HepG2 (cell line): ENCODE results near the gene PDE3A. TPM values are rescaled to one million over a fixed set of nuclear protein-coding genes. Genes with fewer than 3 reads are reported as not detected.
A peak's percentile ranks its signal among the peaks of the same experiment; 100 is the strongest.

ENCODE experiments used
- ATAC-seq: fragments of 200-7000 bp; cut with Tn5 transposase; 3 replicates; pipeline ENCODE4 v1.9.1; 2020; ENCODE audit warnings: mild to moderate bottlenecking, moderate library complexity
- BruUV-seq: library from RNA; stranded (reverse); fragments of 400-500 nt; replicated peaks from 2 replicates; lab custom pipeline; 2021; lab: Mats Ljungman, UMichigan
- CTCF ChIA-PET: fragments of 300-600 bp; formaldehyde crosslinking; extraction: SDS; loops from one replicate; lab custom pipeline; 2021; ENCODE audit warnings: low total read pairs, inconsistent platforms, low intra/inter-chr PET ratio; lab: Yijun Ruan, JAX
- POLR2A ChIA-PET: fragments of 350-600 bp; sonication (Branson Sonifier 250); formaldehyde crosslinking; loops from one replicate; lab custom pipeline; 2020; ENCODE audit warnings: antibody characterized with exemption, inconsistent platforms; lab: Yijun Ruan, JAX
- DNase-seq: peaks from one replicate; pipeline ENCODE4 v3.0.0-alpha.2; 2015; ENCODE audit warnings: low spot score
- FAIRE-seq: peaks from 3 replicates; lab custom pipeline; 2011; peaks lifted over from hg19 to GRCh38; lab: Jason Lieb, UNC
- H2AFZ ChIP-seq: one replicate; pipeline ENCODE4 v1.6.1; 2011; ENCODE audit warnings: low read length, inconsistent platforms
- H3K27ac ChIP-seq: fragments of 300-600 bp; 3 replicates; pipeline ENCODE4 v1.8.0; 2011; ENCODE audit warnings: mixed run types, mild to moderate bottlenecking, mixed read lengths, low read length, inconsistent platforms; ENCODE audit not compliant: insufficient read depth; ENCODE audit errors: extremely low read length
- H3K27me3 ChIP-seq, 2 experiments: fragments of 200-600 bp in 1 of 2; 2 replicates in 1 of 2; 3 replicates in 1 of 2; pipeline versions ENCODE4 v1.6.0 to v1.8.0; 2011; ENCODE audit warnings: low read length in 2 of 2, mild to moderate bottlenecking in 2 of 2, moderate library complexity in 2 of 2, inconsistent platforms in 1 of 2; ENCODE audit not compliant: insufficient read depth in 2 of 2, control insufficient read depth in 1 of 2
- H3K36me3 ChIP-seq, 2 experiments: fragments of 200-600 bp in 1 of 2; replicated peaks in 1 of 2; 2 replicates in 1 of 2; 3 replicates in 1 of 2; pipeline versions ENCODE4 v1.5.1 to v1.8.0; 2011; ENCODE audit warnings: low read length in 2 of 2, inconsistent platforms in 1 of 2; ENCODE audit not compliant: insufficient read depth in 2 of 2, control insufficient read depth in 1 of 2
- H3K4me1 ChIP-seq: 2 replicates; pipeline ENCODE4 v1.5.1; 2012; ENCODE audit warnings: low read length, inconsistent platforms; ENCODE audit not compliant: insufficient read depth
- H3K4me2 ChIP-seq: 2 replicates; pipeline ENCODE4 v1.6.0; 2011; ENCODE audit warnings: low read depth, low read length, inconsistent platforms
- H3K4me3 ChIP-seq, 3 experiments: fragments of 200-600 bp in 1 of 3; sonication (generic), shearing (Covaris generic) in 1 of 3; replicated peaks in 1 of 3; 2 replicates each; pipeline ENCODE4 v1.5.1; 2011 to 2016; ENCODE audit warnings: low read length in 3 of 3, inconsistent platforms in 2 of 3, low read depth in 2 of 3, mild to moderate bottlenecking in 2 of 3, control low read depth in 1 of 3, mixed read lengths in 1 of 3; ENCODE audit not compliant: insufficient read depth in 1 of 3
- H3K79me2 ChIP-seq: one replicate; pipeline ENCODE4 v1.6.1; 2011; ENCODE audit warnings: low read length, inconsistent platforms; ENCODE audit not compliant: insufficient read depth
- H3K9ac ChIP-seq: 2 replicates; pipeline ENCODE4 v1.6.0; 2011; ENCODE audit warnings: mild to moderate bottlenecking, low read depth, low read length, inconsistent platforms; ENCODE audit not compliant: insufficient read depth
- H3K9me3 ChIP-seq: 2 replicates; pipeline ENCODE4 v1.5.1; 2012; ENCODE audit warnings: mild to moderate bottlenecking, low read length
- H4K20me1 ChIP-seq: 2 replicates; pipeline ENCODE4 v1.6.0; 2011; ENCODE audit warnings: inconsistent platforms, mild to moderate bottlenecking, low read length, moderate library complexity; ENCODE audit not compliant: insufficient read depth
- ASH2L ChIP-seq: fragments of 300-600, 200-600 bp; sonication (generic); IDR thresholded peaks from 2 replicates; pipeline ENCODE4 v1.7.0; 2017; ENCODE audit warnings: low read depth, mild to moderate bottlenecking, moderate library complexity, mixed read lengths, low read length; ENCODE audit not compliant: insufficient read length
- CCDC6 ChIP-seq: sonication (generic); formaldehyde crosslinking; IDR thresholded peaks from 2 replicates; pipeline ENCODE4 v1.8.1; 2022; ENCODE audit warnings: mild to moderate bottlenecking, missing genetic modification reagents, moderate library complexity
- KDM3A ChIP-seq: IDR thresholded peaks from 2 replicates; pipeline ENCODE4 v1.6.1; 2018; ENCODE audit warnings: low read depth, missing compliant biosample characterization
- MEIS2 ChIP-seq: sonication (generic); formaldehyde crosslinking; IDR thresholded peaks from 2 replicates; pipeline ENCODE4 v1.9.0; 2021; ENCODE audit warnings: mild to moderate bottlenecking, missing genetic modification reagents
- SALL1 ChIP-seq: sonication (generic); formaldehyde crosslinking; IDR thresholded peaks from 2 replicates; pipeline ENCODE4 v1.8.0; 2022; ENCODE audit warnings: mild to moderate bottlenecking, missing genetic modification reagents
- ZBTB7A ChIP-seq: sonication (generic); formaldehyde crosslinking; IDR thresholded peaks from 2 replicates; pipeline ENCODE4 v1.8.0; 2022; ENCODE audit warnings: mild to moderate bottlenecking, missing genetic modification reagents
- ZIK1 ChIP-seq: sonication (generic); formaldehyde crosslinking; IDR thresholded peaks from 2 replicates; pipeline ENCODE4 v1.5.0; 2020; ENCODE audit warnings: mild to moderate bottlenecking, low read depth, missing genetic modification reagents, borderline replicate concordance
- ZKSCAN8 ChIP-seq: IDR thresholded peaks from 2 replicates; pipeline ENCODE4 v1.6.1; 2016; ENCODE audit warnings: borderline replicate concordance, missing genetic modification reagents, missing compliant biosample characterization
- ZMYM2 ChIP-seq: sonication (generic); formaldehyde crosslinking; IDR thresholded peaks from 2 replicates; pipeline ENCODE4 v1.8.0; 2022; ENCODE audit warnings: mild to moderate bottlenecking, missing genetic modification reagents
- ZNF124 ChIP-seq: sonication (generic); formaldehyde crosslinking; IDR thresholded peaks from 2 replicates; pipeline ENCODE4 v1.4.0; 2020; ENCODE audit warnings: missing genetic modification reagents
- ZNF335 ChIP-seq: sonication (generic); formaldehyde crosslinking; IDR thresholded peaks from 2 replicates; pipeline ENCODE4 v1.4.0; 2020; ENCODE audit warnings: missing genetic modification reagents
- ZNF468 ChIP-seq: sonication (generic); formaldehyde crosslinking; IDR thresholded peaks from 2 replicates; pipeline ENCODE4 v1.8.0; 2022; ENCODE audit warnings: mild to moderate bottlenecking, moderate library complexity, missing genetic modification reagents
- ZNF839 ChIP-seq: sonication (generic); formaldehyde crosslinking; IDR thresholded peaks from 2 replicates; pipeline ENCODE4 v1.4.0; 2020; ENCODE audit warnings: missing genetic modification reagents, mild to moderate bottlenecking, borderline replicate concordance
- ZSCAN29 ChIP-seq: sonication (generic); formaldehyde crosslinking; conservative IDR thresholded peaks from 2 replicates; pipeline ENCODE4 v1.4.0; 2020; ENCODE audit warnings: mild to moderate bottlenecking, missing genetic modification reagents
- WGBS: methylation state at CpG from one replicate; pipeline ENCODE4 v1.1.6; 2017; ENCODE audit warnings: low lambda C conversion rate; 5-methylcytosine and 5-hydroxymethylcytosine counted together
- in situ Hi-C: cut with HindIII; loops from 2 replicates; pipeline ENCODE4 v1.10.0; 2017; ENCODE audit warnings: low pct_unique_long_range_greater_than_20kb; ENCODE audit not compliant: extremely low pct_ligation_motif_present
- intact Hi-C: fragments of 100-400 bp; cut with micrococcal nuclease; formaldehyde crosslinking; loops from one replicate; pipeline ENCODE4 v1.10.0; 2022; ENCODE audit not compliant: unreplicated experiment
- polyA plus RNA-seq, 8 experiments: library from polyadenylated mRNA; depleted of rRNA in 3 of 8; stranded (reverse) in 7 of 8; unstranded in 1 of 8; fragments of >200 nt; fragmentation: Illumina TruSeq in 4 of 8; extraction: Trizol in 4 of 8; gene quantifications; 2 replicates each; pipeline versions ENCODE4 v1.2.1 to v1.2.3, GENCODE V29; 2011 to 2016; ENCODE audit warnings: low read depth in 4 of 8, missing spikeins in 1 of 8, mixed read lengths in 1 of 8; ENCODE audit not compliant: insufficient read depth in 1 of 8
- total RNA-seq, 5 experiments: library from RNA; depleted of rRNA; stranded (reverse); fragments of >200 nt; fragmentation: Illumina TruSeq; extraction: Trizol; gene quantifications; 2 replicates each; pipeline ENCODE4 v1.2.3, GENCODE V29; 2016; ENCODE audit warnings: low read depth in 1 of 5
- TF ChIP-seq, protein P1 (sequence below): sonication (generic); formaldehyde crosslinking; IDR thresholded peaks from 2 replicates; pipeline ENCODE4 v1.5.1; 2020; ENCODE audit warnings: missing genetic modification reagents, mild to moderate bottlenecking, borderline replicate concordance
- TF ChIP-seq, protein P2 (sequence below): sonication (generic); formaldehyde crosslinking; IDR thresholded peaks from 2 replicates; pipeline ENCODE4 v1.5.1; 2020; ENCODE audit warnings: missing genetic modification reagents, mild to moderate bottlenecking, borderline replicate concordance
- TF ChIP-seq, protein P3 (sequence below): sonication (generic); formaldehyde crosslinking; IDR thresholded peaks from 2 replicates; pipeline ENCODE4 v1.8.0; 2022; ENCODE audit warnings: mild to moderate bottlenecking, missing genetic modification reagents, moderate library complexity
- TF ChIP-seq, protein P4 (sequence below): sonication (generic); formaldehyde crosslinking; IDR thresholded peaks from 2 replicates; pipeline ENCODE4 v1.8.0; 2022; ENCODE audit warnings: mild to moderate bottlenecking, missing genetic modification reagents; ENCODE audit not compliant: insufficient replicate concordance

PDE3A gene
- total and polyA plus RNA-seq, 2 of the 13 experiments (the other 11 are each of a cell fraction or from before 2014, with no cell fraction given), result 0.77 to 1.5 TPM

DNA sequence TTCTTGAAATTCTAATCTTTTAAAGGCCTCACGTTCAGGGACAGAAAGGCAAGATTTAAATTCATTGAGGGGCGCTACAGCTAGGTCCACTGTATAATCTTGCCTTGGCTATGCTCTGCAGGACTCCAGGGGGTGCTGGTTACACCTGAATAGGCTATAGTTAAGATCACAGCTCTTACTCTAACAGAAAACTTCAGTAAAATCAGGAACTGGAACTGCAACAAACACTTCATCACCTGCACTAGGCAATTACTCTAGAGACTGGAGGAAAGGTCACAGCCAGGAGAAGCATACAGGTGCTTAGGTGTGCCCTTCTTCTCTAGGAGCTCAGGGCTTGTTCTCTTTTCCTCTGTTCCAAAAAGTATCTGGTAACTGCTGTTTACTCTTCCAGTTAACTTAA lies 347.7 kb downstream of the PDE3A start:
- no peak overlapping the region for H3K9ac ChIP-seq
- H3K27ac ChIP-seq, result no peak overlapping the region
- H2AFZ ChIP-seq, result no peak overlapping the region
- 0 out of 5 replicates have a peak, but pooled peaks cover 0 to under 1% of the 10 kb centered on the region in 2 experiments for H3K27me3 ChIP-seq
- no peaks in the 10 kb centered on the region for H3K9me3 ChIP-seq
- intact Hi-C loops (no loop called here), in situ Hi-C loops (no loop called here)
- H3K4me1 ChIP-seq, result no peaks in the 10 kb centered on the region
- H3K4me2 ChIP-seq, result no peak overlapping the region
- no peaks in the 10 kb centered on the region for H3K79me2 ChIP-seq
- no peaks in the 10 kb centered on the region for H4K20me1 ChIP-seq
- DNase-seq (no peak), FAIRE-seq (no peak), ATAC-seq (peak; percentile 69)
- H3K4me3 ChIP-seq, result no peak overlapping the region
- H3K36me3 ChIP-seq, result no peaks in the 10 kb centered on the region
- ChIA-PET POLR2A (no interaction called here), CTCF (no interaction called here)
- WGBS, result 0% methylated on average over 2 of the region's 2 CpGs
- BruUV-seq, result no TSS peak
- TF ChIP-seq ZNF124 (CRISPR knock-in tag) (no peak), SALL1 (CRISPR knock-in tag) (no peak), ASH2L (no peak), ZNF335 (no peak), ZBTB7A (CRISPR knock-in tag) (no peak), KDM3A (no peak), ZIK1 (no peak), ZSCAN29 (no peak), CCDC6 (CRISPR knock-in tag) (no peak), ZNF839 (no peak), ZNF468 (no peak), MEIS2 (no peak), ZKSCAN8 (CRISPR knock-in tag) (no peak), ZMYM2 (CRISPR knock-in tag) (no peak)
- TF ChIP-seq, protein P1, sequence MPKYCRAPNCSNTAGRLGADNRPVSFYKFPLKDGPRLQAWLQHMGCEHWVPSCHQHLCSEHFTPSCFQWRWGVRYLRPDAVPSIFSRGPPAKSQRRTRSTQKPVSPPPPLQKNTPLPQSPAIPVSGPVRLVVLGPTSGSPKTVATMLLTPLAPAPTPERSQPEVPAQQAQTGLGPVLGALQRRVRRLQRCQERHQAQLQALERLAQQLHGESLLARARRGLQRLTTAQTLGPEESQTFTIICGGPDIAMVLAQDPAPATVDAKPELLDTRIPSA, result no peak
- TF ChIP-seq, protein P2, sequence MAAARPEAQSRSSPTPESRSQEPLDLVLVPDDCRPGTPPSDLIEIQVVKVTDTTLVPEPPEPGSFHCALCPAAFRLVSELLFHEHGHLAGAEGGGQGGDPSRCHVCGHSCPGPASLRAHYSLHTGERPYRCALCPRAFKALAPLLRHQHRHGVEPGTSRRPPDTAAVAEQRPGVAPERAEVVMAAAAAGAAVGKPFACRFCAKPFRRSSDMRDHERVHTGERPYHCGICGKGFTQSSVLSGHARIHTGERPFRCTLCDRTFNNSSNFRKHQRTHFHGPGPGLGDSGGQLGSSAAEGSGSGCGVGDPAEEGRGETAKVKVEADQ (CRISPR knock-in tag), result no peak
- TF ChIP-seq, protein P3, sequence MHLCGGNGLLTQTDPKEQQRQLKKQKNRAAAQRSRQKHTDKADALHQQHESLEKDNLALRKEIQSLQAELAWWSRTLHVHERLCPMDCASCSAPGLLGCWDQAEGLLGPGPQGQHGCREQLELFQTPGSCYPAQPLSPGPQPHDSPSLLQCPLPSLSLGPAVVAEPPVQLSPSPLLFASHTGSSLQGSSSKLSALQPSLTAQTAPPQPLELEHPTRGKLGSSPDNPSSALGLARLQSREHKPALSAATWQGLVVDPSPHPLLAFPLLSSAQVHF (CRISPR knock-in tag), result no peak
- TF ChIP-seq, protein P4, sequence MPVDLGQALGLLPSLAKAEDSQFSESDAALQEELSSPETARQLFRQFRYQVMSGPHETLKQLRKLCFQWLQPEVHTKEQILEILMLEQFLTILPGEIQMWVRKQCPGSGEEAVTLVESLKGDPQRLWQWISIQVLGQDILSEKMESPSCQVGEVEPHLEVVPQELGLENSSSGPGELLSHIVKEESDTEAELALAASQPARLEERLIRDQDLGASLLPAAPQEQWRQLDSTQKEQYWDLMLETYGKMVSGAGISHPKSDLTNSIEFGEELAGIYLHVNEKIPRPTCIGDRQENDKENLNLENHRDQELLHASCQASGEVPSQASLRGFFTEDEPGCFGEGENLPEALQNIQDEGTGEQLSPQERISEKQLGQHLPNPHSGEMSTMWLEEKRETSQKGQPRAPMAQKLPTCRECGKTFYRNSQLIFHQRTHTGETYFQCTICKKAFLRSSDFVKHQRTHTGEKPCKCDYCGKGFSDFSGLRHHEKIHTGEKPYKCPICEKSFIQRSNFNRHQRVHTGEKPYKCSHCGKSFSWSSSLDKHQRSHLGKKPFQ, result no peak
